Activated CD4-positive, alpha-beta T cell treated with anti-CD3 and anti-CD28 coated beads, Interleukin-2, amount 50 U/mL, for 48 hours (primary cell): ENCODE data around the gene ESRRB.

ENCODE experiments used
- DNase-seq, 2 experiments: peaks; one replicate each; pipeline ENCODE4 v3.0.0-alpha.2; 2020

ESRRB gene

DNA sequence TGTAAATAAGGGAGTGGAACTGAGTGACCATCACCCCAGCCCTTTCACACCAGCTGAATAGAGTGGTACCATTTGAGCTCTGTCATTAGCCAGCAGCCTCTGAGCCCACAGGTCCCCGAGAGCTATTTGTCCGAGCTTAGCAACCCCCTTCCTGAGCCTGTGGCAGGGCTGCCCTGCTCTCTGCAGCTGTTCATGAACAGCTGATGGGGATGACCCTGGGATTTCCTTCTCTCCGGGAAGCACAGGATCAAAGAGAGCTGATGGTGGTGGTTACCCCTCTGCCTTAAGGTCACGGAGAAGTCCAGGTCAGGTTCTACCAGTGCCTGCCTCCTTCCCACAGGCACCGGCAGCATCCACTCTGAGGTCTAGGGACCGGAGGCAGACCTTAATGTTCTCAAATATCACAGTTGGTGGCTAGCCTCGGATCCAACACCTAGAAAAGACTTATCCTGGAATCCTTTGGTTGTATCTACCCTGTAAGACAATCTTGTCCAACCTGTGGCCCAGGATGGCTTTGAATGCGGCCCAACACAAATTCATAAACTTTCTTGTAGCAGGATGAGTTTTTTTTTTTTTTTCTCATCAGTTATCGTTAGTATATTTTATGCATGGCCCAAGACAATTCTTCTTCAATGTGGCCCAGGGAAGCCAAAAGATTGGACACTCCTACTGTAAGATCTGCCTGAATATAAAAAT is 81.1 kb downstream of the ESRRB start:
- no peak for DNase-seq

DNA sequence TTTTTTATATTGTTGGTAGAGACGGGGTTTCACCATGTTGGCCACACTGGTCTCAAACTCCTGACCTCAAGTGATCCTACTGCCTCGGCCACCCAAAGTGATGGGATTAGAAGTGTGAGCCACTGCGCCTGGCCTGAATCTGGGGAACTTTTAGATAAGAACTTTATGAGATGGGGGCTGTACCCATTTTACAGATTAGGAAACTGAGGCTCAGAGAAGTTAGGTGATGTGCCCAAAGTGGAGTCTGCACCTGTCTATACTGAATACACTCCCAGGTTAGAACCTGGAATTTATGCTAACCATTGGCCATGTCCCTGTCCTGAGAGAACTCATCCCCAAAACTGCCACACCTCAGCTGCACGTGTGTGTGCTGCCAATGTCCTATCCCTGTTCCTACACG is 81.9 kb downstream of the ESRRB start:
- no peak for DNase-seq

DNA sequence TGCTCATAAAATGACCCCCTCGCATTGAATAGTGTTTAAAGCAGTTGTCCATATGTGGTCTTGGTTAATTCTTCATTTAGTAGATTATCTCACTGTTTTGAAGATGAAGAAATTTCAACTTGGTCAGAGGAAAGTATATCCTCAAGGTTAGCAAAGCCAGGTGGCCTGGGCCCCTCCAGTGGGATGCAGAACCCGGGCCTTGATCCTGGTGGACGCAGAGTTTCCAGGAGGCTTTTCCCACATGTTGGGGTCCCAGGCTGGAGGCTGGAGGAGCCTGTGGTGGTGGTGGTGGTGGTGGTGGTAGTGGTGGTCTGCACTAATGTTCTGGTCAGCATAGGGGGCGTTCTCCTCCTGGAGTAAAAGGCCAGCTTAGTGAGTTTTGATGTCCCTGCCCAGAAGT is 85.9 kb downstream of the ESRRB start:
- no peak for DNase-seq

DNA sequence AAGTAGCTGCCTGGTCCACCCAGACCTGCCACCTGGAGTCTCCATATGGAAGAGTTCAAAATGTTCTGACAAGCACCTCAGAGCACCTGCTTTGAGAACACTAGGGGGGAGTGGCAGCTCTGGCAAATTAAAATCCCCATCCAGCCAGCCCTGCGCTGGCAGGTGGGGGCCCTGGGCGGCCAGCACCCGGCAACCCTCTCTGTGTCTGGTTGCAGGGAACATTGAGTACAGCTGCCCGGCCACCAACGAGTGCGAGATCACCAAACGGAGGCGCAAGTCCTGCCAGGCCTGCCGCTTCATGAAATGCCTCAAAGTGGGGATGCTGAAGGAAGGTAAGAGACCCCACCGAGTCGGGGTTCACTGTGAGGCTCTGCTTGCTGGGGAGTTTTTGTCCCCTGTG is 86.4 kb downstream of the ESRRB start:
- DNase-seq, result no peak

DNA sequence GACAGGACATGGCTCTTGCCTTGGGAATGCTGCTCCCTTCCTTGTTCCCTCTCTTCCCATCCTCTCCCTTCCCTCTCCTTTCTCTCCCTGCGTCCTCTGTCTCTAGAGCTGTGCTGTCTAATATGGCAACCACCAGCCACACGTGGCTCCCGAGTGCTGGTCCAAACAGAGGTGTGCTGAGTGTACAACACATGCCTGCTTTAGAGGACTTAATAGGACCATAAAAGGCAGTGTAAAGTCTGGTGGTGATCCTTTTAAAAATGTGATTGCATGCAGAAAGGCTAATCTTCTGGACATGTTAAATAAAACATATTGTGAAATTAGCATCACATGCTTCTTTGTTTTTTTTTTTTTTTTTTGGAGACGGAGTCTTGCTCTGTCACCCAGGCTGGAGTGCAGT is 87.2 kb downstream of the ESRRB start:
- no peak for DNase-seq

DNA sequence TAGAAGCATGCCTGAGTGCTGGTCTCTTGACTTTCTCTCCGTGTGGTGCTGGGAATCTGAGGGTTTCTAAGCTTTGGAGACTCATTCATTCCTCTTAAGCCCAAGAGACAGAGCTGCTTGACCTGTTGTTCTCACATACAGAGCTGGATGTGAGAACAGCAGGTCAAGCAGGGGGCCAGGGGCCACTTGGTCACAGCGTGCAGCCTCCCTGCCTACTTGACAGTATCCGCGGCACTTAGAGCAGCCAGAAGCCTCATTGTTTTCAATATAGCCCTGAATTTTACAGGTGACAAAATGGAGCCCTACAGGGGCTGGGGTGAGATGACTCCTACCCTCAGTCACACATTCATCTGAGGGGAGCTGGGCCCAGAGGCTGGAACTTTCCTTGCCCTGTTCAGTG is 88.9 kb downstream of the ESRRB start:
- DNase-seq, result no peak

DNA sequence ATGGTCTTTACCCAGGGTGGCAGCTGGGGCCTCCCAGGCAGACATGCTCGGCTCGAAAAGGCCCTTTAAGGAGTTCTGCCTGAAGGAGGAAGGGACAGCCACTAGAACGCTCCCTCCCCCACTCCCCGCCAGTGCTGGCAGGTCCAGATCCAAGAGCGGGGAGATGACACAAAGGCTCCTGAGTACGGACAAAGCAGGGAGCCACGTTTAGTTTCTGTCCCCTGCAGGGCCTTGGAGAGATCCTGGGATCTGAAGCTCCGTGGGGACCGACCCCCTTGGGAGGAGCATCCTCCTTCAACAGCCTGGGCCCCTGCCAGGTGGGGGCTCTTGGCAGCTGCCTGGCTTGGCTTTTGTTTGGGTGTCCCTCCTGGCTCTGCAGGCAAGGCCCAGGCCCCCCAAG is 89.7 kb downstream of the ESRRB start:
- DNase-seq, result no peak

DNA sequence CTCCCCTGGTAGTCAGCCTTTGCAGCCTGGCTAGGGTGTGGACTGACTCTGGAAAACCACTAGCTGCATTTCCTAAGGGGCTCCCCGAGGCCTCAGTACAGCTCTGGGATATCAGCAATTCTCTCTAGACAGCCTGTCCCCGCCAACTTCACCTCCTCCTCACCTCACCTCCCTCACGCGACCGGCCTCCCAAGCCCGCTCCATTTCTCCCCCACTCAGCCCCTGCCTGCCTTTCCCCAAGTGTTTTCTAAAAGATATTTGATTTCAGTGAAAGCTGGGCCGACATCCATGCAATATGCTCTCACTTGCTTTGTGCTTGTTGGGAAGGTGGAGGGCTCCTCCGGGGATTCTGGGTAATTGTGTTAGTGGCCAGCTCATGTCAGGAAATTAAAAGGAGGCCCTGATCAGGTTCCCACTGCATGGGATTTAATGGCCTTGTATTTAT is 91.8 kb downstream of the ESRRB start:
- no peak for DNase-seq

DNA sequence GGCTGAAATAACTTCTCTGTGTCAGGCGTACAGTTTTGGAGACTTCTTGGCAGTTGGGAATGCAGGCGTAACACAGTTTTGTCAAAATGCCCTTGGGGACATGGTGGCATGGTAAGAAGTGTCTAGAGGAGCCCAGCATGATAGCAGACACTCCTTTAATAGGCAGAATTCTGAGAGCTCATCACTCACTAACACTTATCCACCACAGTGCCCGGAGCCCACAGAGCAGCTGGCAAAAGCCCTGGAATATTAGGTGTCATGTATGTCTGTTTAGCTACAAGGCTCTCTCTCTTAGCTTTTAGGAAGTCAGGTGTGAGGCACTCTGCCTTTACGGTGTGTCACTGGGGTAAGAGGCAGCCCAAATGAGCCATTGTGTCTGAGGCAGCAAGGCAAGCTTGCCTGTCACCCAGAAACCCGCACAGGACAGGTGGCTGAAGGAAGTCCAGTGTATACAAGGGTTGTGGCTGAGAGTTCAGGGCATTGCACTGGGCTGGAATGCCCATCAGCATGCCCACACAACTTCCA is 96.3 kb downstream of the ESRRB start:
- DNase-seq, result no peak

DNA sequence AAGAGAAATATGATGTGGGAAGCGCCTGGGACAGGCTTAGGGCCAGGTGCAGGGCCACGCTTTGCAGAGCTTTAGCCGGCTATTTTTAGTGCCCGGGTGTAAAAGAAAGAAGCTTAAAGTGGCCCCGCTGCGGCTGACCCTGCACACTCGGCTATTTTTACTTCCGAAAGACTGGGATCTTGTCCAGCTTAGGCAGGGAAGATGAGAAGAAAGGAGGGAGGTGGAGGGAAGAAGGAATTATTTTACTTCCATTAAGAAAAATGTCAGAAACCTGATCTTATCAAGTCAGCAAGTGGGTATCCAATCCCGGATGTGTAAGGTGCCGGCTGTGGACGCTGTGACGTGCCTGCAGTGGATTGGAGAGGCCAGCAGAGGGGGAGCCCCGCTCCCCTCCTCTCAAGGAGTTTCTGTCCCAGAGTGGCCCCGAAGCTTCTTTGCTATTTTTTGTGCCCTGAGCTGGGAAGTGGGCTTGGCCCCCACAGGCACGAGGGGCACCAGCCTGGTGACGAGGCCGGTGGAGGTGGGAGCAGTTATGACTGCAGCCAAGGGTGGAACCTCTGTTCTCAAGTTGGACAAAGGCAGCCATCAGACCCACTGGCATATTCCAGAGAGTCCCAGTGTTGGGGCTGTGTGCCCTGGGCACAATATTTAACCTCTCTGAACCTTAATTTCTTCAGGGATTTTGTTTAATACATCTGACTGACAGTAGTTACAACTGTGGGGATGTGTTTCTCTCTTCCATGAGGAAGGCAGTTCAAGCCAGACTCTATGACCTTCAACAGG is 97.7 kb downstream of the ESRRB start:
- DNase-seq, result no peak

DNA sequence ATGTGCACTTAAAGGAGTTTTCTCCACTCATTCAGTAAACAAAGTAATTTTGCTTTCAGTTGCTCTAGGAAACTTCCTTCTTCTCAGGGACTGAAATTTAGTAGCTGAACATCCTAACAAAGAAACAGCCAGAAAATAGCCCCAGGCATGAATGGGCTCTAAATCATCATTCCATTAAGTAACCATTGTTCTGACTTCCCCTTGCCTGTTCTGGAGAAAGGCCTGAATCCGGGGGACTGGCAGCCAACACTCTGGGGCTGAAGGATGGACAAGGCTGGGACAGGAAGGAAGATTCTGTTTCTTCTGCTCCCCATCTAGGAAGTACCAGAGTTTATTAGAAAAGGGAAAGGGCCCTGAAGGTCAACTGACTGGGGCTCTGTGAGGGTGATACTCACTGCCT is 104.5 kb downstream of the ESRRB start:
- DNase-seq, result no peak

DNA sequence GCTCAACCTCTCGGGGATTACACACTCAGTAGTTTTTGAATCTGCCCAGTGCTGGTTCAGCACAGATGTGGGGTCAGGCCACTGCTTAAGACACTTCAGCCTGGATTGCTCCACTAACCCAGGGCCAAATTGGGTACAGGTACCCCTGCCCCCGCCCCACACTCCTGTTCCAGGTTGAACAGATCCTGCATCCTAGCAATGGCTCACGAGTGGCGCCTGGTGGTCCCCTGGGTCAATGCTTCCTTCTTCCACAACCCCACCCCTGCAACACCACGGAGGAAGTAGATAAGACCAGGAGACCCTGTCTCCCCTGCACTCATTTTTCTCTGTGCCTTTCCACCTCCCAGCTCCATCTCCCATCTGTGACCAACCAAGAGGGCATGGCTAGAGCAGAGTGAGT is 108.4 kb downstream of the ESRRB start:
- DNase-seq, result no peak

DNA sequence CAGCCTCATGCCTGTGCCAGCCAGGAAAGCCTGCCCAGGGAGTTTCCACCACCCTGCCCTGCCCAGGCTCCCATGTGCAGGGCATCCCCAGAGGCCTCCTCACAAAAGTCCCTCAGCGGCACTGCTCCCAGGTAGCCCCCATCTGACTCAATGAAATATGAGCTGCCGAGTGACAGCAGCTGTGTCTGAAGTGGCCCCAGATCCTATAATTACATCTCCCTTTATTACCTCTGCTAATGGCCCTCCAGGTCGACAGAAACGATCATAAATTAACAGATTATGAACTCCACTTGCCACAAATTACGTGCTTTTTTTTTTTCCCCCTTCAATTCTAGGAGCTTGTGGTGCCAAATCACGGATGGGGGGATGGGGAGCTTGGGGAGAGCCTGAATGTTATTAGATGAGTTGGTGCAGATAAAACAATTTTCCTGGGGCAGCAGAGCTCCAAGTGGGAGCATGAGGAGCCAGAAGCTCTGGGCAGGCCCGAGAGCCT is 110.4 kb downstream of the ESRRB start:
- DNase-seq, result no peak

DNA sequence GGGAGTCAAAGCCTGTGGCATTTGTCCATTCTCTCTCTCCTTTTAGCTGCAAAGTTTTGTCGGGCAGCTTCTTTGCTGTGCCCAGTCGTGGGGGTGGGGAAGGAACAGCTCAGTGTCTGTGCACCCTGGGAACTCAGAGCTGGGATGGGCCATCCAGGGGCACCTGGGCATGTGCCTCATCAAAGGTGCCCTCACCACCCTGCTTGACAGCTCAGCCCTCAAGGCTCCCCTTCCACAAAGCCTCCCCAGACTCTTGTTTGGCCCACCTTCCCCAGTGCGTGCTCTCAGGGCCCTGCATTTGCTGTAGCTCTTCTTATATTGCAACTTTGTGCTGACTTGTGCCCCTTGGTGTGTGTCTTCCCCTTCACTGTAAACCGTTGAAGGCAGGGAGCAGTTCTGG is 112.6 kb downstream of the ESRRB start:
- no peak for DNase-seq

DNA sequence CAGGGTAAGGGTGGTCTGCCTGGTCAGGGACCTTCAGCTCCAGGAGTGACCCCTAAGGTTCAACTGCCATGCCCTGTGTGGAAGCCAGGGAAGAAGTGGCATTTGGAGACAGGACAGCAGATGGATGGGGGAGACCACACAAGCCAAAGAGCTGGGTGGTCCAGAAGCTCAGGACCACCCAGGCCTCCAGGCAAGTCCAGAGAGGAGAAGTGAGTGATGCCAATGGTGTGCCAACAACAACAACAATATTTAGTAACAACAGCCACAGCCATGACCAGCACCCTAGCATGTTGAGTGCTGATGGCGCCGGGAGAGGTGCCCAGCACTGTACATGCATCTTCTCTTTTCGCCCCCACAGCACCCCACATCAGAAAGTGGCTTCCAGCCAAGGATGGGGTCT is 113.7 kb downstream of the ESRRB start:
- DNase-seq, result no peak

DNA sequence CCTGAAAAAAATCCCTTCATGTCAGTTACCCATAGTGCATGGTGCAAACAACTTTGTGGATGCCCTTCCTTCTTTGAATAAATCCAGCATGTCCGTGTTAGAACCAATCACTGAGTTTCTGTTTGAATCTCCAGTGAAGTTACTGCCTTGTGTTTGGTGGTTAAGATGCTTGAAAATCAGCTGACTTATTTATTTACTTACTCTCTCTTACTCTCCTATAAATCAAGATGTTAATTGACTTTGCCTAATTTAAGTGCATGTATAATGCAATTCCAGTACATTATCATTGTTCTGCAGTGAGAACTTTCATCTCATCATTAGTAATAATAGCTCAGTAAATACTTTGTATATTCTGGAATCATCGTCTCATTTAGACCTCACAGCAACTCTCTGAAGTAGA is 114.2 kb downstream of the ESRRB start:
- DNase-seq, result no peak

DNA sequence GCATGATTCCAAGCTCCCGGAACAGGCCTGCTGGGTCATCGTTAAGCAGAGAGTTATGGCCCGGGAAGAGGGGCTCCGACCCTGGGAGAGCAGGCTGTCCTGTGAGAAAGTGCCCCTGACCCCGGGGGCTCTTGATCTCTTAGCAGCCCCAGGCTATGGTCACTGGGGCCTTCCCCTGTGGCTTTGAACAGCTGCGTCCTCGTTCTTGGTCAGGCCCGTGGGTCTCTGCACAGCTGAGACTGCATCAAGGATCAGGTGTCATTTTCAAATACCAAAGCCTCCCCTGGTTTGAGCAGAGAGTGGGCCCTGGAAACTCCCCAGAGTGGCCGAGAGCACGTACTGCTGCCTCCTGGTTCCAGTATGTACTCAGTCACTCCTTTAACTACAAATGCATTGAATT is 114.8 kb downstream of the ESRRB start:
- DNase-seq, result no peak

DNA sequence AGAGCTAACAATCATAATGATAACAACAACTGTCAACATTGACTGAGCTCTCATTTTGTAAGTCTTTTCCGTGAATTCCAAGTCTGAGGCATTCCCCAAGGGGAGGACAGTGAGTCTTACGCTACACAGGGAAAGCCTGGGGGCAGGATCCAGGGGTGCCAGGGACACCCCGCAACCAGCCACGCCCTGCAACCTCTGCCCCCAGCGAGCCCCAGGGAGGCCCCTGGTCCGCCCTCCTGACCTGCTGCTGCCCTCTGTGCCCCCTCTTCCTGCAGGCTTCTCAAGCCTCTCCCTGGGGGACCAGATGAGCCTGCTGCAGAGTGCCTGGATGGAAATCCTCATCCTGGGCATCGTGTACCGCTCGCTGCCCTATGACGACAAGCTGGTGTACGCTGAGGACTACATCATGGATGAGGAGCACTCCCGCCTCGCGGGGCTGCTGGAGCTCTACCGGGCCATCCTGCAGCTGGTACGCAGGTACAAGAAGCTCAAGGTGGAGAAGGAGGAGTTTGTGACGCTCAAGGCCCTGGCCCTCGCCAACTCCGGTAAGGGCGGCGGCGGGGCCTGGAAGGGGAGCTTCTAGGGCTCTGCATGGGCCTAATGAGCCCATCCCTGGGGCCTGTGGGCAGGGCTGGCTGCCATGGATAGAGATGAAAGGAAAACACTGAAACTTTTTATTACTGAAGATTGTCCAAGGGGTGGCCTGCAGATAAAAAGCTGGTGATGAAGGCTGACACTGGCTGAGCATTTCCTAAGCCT is 115.4 kb downstream of the ESRRB start:
- no peak for DNase-seq

DNA sequence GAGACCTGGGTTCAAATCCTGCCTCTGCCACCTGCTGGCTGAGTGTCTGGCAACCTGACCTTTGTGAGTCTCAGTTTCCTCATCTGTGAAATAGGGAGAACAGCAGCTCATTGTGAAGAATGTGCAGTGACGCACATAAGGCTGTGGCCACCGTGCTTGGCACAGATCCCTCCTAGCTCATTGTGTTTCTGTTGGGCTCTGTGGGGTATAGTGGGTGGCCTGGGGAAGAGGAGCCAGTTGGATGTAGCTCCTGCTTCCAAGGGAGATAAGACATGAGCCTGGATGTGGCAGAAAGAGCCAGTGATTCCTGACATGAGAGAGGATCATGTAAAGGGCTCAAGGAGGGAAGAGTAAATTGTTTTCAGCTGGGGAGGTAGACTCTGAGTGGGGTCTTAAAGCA is 120.0 kb downstream of the ESRRB start:
- DNase-seq, result no peak

DNA sequence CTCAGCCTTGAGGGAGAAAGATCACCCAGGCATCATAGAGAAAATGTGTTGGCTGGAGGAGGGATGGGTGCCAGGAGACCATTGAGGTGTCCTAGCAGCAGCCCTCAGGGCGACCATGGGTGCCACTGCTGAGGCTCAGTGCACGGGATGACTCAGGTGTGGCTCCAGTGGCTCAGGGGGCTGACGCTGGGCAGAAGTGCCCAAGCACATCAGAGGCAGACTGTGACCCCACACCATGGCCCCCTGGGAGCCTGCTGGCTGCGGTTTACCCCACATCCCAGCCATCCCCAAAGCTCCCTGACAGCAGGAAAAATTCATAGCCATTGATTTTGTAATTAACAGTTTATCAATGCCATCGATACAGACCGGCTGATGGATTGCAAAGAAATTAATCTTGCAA is 120.7 kb downstream of the ESRRB start:
- DNase-seq, result no peak

DNA sequence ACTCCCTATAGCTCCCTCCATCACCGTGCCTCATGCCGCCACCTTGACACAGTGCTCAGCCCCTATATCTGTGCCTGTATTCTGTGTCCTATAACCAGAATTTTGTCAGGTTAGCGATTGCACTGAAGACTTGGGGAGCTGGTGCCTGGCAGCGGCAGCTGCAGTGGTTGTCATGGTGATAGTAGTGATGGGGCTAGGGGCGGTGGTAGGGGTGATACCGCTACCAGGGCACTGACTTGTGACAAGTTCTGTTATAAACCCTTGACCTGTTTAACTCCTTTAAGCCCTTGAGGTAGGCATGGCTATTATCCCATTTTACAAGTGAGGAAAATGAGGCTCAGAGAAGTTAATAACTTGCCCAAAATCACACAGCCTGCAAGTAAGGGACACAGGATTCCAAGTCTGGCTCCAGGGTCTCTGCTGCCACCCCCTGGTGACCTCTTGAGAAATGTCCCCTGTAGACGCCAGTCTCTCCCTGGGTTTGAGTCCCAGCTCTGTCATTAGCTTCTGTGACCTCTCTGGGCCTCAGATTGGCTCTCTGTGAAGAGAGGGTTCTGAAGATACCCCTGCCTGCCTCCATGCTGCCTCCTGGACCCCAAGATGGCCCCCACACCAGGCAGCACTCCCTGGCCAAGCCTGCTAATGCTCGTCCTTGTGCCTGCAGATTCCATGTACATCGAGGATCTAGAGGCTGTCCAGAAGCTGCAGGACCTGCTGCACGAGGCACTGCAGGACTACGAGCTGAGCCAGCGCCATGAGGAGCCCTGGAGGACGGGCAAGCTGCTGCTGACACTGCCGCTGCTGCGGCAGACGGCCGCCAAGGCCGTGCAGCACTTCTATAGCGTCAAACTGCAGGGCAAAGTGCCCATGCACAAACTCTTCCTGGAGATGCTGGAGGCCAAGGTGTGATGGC is 121.9 kb downstream of the ESRRB start:
- no peak for DNase-seq

DNA sequence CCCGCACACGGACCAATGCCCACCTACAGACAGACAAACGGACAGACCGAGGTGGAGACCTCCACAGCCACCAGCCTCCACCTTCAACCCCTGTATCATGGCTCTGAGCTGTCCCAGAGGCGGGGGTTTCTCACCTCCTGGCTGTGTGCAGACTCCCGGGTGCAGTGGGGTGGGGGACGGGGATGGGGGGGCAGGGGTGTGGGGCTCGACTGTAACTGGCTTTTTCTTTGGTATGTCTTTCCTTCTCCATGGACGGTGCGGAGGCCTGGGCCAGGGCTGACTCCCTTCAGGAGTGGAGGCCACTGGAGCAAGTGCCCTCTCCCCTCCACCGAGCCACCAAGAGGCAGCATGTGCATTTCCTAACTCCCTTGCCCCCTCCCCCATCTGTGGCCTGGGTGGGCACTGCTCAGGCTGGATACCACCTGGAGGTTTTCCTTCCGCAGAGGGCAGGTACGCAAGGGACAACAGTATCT is 122.6 kb downstream of the ESRRB start:
- DNase-seq, result no peak
